Fibroblast of skin of left quadriceps (primary cell): ENCODE measurements around the gene RNF31.

Source experiments
- DNase-seq, 2 experiments: peaks; one replicate each; pipeline ENCODE4 v3.0.0-alpha.2; 2013; ENCODE audit warnings: low read depth in 2 of 2

The RNF31 gene

GRCh38 chr14:24137529-24138395, 9.5 kb upstream of the RNF31 start:
- DNase-seq: no peak

- DNase-seq: no peak
These were observed 8.7 kb upstream of the RNF31 start for GRCh38 chr14:24138396-24139271.

- DNase-seq: no peak
These were observed 7.9 kb upstream of the RNF31 start for GRCh38 chr14:24139272-24139934.

- peak; percentile 99 for DNase-seq
These were observed 6.0 kb upstream of the RNF31 start, which contains the start of gene EMC9 for GRCh38 chr14:24141097-24141880. EMC9 (minus strand) TSS chr14:24141591; CDS start chr14:24141304, 287 bp downstream.

- no peak for DNase-seq
These were observed 3.8 kb upstream of the RNF31 start for GRCh38 chr14:24143511-24143910.

GRCh38 chr14:24144451-24144850, 2.8 kb upstream of the RNF31 start:
- DNase-seq: no peak

- no peak for DNase-seq
These were observed 2.1 kb upstream of the RNF31 start for GRCh38 chr14:24145219-24145618.

GRCh38 chr14:24145690-24146452, 1.4 kb upstream of the RNF31 start:
- no peak for DNase-seq

- peak; percentile 92 to 94 for DNase-seq
These were observed 783 bp upstream of the RNF31 start, which contains the start of gene PSME2 for GRCh38 chr14:24146453-24146977. PSME2 (minus strand) TSS chr14:24146610; CDS start chr14:24146581, 29 bp downstream.

- DNase-seq: no peak
These were observed 597 bp downstream of the RNF31 start for GRCh38 chr14:24147761-24148428.

GRCh38 chr14:24149302-24149969, 2.1 kb downstream of the RNF31 start:
- no peak for DNase-seq

GRCh38 chr14:24150061-24150460, 2.8 kb downstream of the RNF31 start:
- no peak for DNase-seq

GRCh38 chr14:24150567-24150966, 3.3 kb downstream of the RNF31 start:
- no peak for DNase-seq

GRCh38 chr14:24150993-24151392, 3.7 kb downstream of the RNF31 start:
- DNase-seq: no peak

- no peak for DNase-seq
These were observed 4.2 kb downstream of the RNF31 start for GRCh38 chr14:24151404-24152080.

- DNase-seq: no peak
These were observed 7.8 kb downstream of the RNF31 start for GRCh38 chr14:24155100-24155499.

GRCh38 chr14:24156840-24157239, 9.5 kb downstream of the RNF31 start:
- no peak for DNase-seq

GRCh38 chr14:24157331-24157730, 10.0 kb downstream of the RNF31 start:
- no peak for DNase-seq
